MCF 10A (cell line): ENCODE measurements around the gene ANKRD13A. TPM values are rescaled to one million over a fixed set of nuclear protein-coding genes. Genes with fewer than 3 reads are reported as not detected.
"Not testable (repeated sequence)": the region's sequence is repeated elsewhere in the genome, so short reads cannot be mapped to it uniquely, and the experiment has no call there.

Source experiments
- BruUV-seq: library from RNA; stranded (reverse); fragments of 400-500 nt; replicated peaks from 2 replicates; lab custom pipeline; 2021; lab: Mats Ljungman, UMichigan
- CTCF ChIA-PET: fragments of 300-600 bp; sonication (Branson Sonifier 250); formaldehyde crosslinking; extraction: SDS; loops from one replicate; lab custom pipeline; 2021; ENCODE audit warnings: antibody characterized with exemption, inconsistent platforms; lab: Yijun Ruan, JAX
- POLR2A ChIA-PET: fragments of 300-600, 350-650 bp; sonication (Branson Sonifier 250); formaldehyde crosslinking; extraction: SDS; loops from one replicate; lab custom pipeline; 2020; ENCODE audit warnings: antibody characterized with exemption, inconsistent platforms; lab: Yijun Ruan, JAX
- DNase-seq: peaks from one replicate; pipeline ENCODE4 v3.0.0-alpha.2; 2018; ENCODE audit not compliant: unreplicated experiment
- H3K27ac Mint-ChIP-seq: one replicate; pipeline ENCODE4 v1.8.0; 2022; ENCODE audit warnings: mild to moderate bottlenecking, low read depth, mixed read lengths; ENCODE audit not compliant: unreplicated experiment
- H3K27me3 Mint-ChIP-seq: one replicate; pipeline ENCODE4 v1.8.0; 2022; ENCODE audit warnings: mixed read lengths; ENCODE audit not compliant: insufficient read depth, unreplicated experiment
- H3K36me3 Mint-ChIP-seq: one replicate; pipeline ENCODE4 v1.8.0; 2022; ENCODE audit warnings: mild to moderate bottlenecking, moderate library complexity, mixed read lengths; ENCODE audit not compliant: insufficient read depth, unreplicated experiment
- H3K4me1 Mint-ChIP-seq: one replicate; pipeline ENCODE4 v1.8.0; 2022; ENCODE audit warnings: mixed read lengths; ENCODE audit not compliant: insufficient read depth, unreplicated experiment
- H3K4me3 Mint-ChIP-seq: one replicate; pipeline ENCODE4 v1.8.0; 2022; ENCODE audit warnings: mild to moderate bottlenecking, moderate library complexity, mixed read lengths; ENCODE audit not compliant: unreplicated experiment
- H3K9me3 Mint-ChIP-seq: one replicate; pipeline ENCODE4 v1.8.0; 2022; ENCODE audit warnings: mixed read lengths; ENCODE audit not compliant: unreplicated experiment
- intact Hi-C: fragments of 100-400 bp; cut with micrococcal nuclease; formaldehyde crosslinking; loops from 2 replicates; pipeline ENCODE4 v1.14.1; 2022
- total RNA-seq: library from RNA; stranded (reverse); gene quantifications from 2 replicates; pipeline ENCODE4 v1.2.3, GENCODE V29; 2022
- TF ChIP-seq, protein P1 (sequence below): fragments of 200-600 bp; IDR thresholded peaks from one replicate; pipeline ENCODE4 v1.8.0; 2022; ENCODE audit warnings: antibody characterized with exemption, mild to moderate bottlenecking; ENCODE audit not compliant: unreplicated experiment

The ANKRD13A gene
- total RNA-seq, 1 experiment from 2014 or later, result 32.5 TPM

DNA sequence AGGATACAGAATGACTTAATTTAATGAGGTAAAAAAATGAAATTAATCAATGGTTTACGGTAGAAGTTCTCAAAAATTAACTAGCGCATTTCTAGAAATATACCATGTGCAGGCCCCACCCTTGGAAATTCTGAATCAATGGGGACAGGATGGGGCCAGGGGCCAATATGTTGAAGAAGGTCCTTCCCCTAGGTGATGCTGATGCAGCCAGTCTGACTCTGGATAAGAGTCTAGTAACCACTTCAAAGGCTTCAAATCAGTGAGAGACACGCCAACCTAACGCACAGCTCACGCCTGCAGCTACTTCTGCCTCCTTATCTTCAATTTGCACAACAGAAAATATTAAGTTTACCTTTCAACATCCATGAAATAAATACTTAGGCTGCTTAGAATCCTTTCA is 17.9 kb upstream of the ANKRD13A start:
- ChIA-PET POLR2A (interaction anchor here (1.9 kb wide), 1 partner anchor 18 kb away, joined by 6 read pairs; the partner anchor contains the start of gene ANKRD13A), CTCF (interaction anchor here (0.6 to 1.0 kb wide), 2 partner anchors 96 to 450 kb away, joined by 3 read pairs; no protein-coding TSS in a partner anchor)
- intact Hi-C loops, result no loop called here
- Mint-ChIP-seq H3K4me3 (no peak overlapping the region), H3K27ac (no peak overlapping the region), H3K27me3 (no peaks in the 10 kb centered on the region), H3K36me3 (peaks cover 90% of the 10 kb centered on the region), H3K4me1 (no peaks in the 10 kb centered on the region), H3K9me3 (no peaks in the 10 kb centered on the region)
- TF ChIP-seq, protein P1, sequence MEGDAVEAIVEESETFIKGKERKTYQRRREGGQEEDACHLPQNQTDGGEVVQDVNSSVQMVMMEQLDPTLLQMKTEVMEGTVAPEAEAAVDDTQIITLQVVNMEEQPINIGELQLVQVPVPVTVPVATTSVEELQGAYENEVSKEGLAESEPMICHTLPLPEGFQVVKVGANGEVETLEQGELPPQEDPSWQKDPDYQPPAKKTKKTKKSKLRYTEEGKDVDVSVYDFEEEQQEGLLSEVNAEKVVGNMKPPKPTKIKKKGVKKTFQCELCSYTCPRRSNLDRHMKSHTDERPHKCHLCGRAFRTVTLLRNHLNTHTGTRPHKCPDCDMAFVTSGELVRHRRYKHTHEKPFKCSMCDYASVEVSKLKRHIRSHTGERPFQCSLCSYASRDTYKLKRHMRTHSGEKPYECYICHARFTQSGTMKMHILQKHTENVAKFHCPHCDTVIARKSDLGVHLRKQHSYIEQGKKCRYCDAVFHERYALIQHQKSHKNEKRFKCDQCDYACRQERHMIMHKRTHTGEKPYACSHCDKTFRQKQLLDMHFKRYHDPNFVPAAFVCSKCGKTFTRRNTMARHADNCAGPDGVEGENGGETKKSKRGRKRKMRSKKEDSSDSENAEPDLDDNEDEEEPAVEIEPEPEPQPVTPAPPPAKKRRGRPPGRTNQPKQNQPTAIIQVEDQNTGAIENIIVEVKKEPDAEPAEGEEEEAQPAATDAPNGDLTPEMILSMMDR, result no peak
- no TSS peak for BruUV-seq
- no peak for DNase-seq

DNA sequence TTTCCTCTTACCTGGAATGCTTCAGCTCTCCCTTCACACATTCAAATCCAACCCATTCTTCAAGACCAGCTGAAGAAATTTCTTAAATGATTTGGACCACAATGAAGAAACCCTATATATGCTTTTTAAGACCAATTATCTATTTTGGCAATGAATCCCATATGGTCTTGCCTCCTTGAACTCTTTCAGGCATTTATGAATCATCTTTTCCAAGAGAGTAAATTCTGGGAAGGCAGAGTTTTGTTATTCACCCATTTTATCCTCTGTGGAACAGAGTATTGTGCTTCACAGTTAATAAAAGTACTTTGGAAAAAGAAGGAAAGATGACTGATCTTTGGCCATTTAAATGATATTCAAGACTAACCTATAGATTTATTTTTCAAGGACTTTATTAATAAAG is 17.0 kb upstream of the ANKRD13A start:
- Mint-ChIP-seq H3K36me3 (peaks cover 90% of the 10 kb centered on the region), H3K27me3 (no peaks in the 10 kb centered on the region), H3K4me3 (no peak overlapping the region), H3K27ac (no peak overlapping the region), H3K4me1 (no peaks in the 10 kb centered on the region), H3K9me3 (no peaks in the 10 kb centered on the region)
- intact Hi-C loops, result no loop called here
- TF ChIP-seq, protein P1, result no peak
- DNase-seq, result no peak
- ChIA-PET POLR2A (interaction anchor here (1.2 kb wide), 1 partner anchor 12 kb away, joined by 5 read pairs; no protein-coding TSS in a partner anchor), CTCF (no interaction called here)
- no TSS peak for BruUV-seq

DNA sequence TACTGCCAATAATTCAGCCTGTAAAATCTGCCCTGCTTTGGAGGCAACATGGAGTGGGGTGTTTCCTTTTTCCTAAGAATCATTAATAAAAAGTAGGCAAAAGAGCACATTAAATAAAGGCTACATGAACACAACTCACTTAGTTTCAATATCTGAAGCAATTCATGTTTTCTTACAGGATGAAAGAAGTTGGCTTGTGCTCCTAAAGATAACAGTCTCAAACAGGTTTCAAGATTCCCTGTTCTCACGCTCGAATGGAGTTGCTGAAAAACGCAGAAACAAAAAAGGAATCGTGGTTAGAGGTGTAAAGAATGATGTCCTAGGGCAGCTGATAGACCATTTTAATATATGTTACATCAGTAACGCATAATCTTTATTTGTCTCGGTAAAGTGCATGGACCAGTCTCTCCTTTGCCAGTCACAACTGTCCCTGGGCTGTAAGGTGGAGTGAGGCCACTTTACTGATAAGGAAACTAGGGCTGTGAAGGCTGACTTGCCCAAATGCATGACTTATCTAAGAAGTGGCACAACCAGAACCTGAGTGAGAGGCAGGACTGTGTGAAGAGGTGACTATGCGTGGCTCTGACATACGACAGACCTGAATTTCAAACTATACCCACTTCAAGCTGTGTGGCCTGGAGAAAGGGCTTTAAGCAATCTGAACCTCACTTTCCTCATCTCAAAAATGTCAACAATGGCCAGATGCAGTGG is 15.6 kb upstream of the ANKRD13A start:
- CTCF ChIA-PET, result interaction anchor here (1.0 kb wide), 1 partner anchor 52 kb away, joined by 3 read pairs; no protein-coding TSS in a partner anchor
- Mint-ChIP-seq H3K36me3 (peaks cover 91% of the 10 kb centered on the region), H3K4me1 (no peaks in the 10 kb centered on the region), H3K27me3 (no peaks in the 10 kb centered on the region), H3K4me3 (no peak overlapping the region), H3K9me3 (no peaks in the 10 kb centered on the region), H3K27ac (no peak overlapping the region)
- POLR2A ChIA-PET, result interaction anchor here (0.7 to 1.2 kb wide), 3 partner anchors 11 to 68 kb away, joined by 3 to 5 read pairs (median 3); no protein-coding TSS in a partner anchor
- DNase-seq, result no peak
- no TSS peak for BruUV-seq
- TF ChIP-seq, protein P1, result no peak
- intact Hi-C loops, result no loop called here

DNA sequence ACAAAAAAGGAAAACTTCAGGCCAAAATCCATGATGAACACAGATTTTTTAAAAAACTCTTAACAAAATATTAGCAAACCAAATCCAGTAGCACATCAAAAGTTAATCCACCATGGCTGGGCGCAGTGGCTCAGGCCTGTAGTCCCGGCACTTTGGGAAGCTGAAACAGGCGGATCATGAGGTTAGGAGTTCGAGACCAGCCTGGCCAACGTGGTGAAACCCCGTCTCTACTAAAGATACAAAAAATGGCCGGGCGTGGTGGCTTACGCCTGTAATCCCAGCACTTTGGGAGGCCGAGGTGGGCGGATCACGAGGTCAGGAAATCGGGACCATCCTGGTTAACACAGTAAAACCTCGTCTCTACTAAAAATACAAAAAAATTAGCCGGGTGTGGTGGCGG is 13.0 kb upstream of the ANKRD13A start:
- H3K36me3 Mint-ChIP-seq, result peaks cover 77% of the 10 kb centered on the region
- H3K27ac Mint-ChIP-seq, DNase-seq, H3K4me3 Mint-ChIP-seq, H3K4me1 Mint-ChIP-seq, intact Hi-C loops, H3K27me3 Mint-ChIP-seq, BruUV-seq, CTCF ChIA-PET, H3K9me3 Mint-ChIP-seq, POLR2A ChIA-PET: not testable (repeated sequence)
